ENCODE data around the gene ABCC12. TPM values are rescaled to one million over a fixed set of nuclear protein-coding genes. Genes with fewer than 3 reads are reported as not detected.

Gene ABCC12
- total and polyA plus RNA-seq, 2 of the 4 experiments (the other 2 are of a cell fraction) = under 0.01 TPM; not detected in 1

DNA sequence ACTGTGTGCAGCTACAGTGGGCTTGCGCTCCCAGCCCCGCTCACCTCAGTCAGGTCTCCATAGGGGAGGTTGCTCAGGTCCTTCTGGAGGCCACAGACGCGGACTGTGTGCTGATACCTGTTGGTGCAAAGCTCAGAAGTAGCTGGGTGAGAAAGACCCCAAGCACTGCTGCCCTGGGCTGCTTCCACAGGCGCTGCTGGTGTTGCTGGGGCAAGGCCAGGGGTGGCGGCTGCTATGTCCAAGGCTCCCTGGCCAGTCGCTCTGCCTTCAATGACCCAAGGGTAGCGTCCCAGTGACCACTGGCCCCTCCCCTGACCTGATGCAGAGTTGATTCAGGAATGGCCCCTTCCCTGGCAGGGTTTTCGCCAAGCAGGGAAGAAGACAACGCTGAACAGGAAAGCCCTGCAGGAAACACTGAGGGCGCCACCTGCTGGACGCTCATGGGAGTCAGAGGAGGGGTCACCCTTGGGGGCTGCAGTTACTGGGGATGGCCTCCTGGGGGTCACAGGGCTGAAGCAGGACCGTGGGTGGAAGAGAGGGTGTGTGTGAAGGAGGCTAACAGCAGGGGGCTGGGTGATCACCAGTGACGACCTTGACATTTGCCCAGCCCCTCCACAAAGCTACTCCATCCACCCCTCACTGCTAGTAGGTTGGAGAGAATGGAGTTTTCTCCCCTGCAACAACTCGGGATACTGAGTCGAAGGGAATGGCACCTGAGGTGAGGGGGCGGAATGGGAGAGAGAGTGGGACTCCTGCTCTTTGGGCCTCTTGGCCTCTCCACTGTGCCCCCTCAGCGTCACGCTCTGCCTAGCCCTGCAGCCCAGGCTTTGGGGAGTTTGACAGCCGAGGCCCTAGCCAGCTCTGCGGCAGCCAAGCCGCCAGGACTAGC is 38.3 kb downstream of the ABCC12 start (continued):
- TF ChIP-seq, protein P1, sequence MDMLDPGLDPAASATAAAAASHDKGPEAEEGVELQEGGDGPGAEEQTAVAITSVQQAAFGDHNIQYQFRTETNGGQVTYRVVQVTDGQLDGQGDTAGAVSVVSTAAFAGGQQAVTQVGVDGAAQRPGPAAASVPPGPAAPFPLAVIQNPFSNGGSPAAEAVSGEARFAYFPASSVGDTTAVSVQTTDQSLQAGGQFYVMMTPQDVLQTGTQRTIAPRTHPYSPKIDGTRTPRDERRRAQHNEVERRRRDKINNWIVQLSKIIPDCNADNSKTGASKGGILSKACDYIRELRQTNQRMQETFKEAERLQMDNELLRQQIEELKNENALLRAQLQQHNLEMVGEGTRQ (IDR thresholded peaks at IDR 0.05; ENCODE audit: low read depth, low read length) = no peak

DNA sequence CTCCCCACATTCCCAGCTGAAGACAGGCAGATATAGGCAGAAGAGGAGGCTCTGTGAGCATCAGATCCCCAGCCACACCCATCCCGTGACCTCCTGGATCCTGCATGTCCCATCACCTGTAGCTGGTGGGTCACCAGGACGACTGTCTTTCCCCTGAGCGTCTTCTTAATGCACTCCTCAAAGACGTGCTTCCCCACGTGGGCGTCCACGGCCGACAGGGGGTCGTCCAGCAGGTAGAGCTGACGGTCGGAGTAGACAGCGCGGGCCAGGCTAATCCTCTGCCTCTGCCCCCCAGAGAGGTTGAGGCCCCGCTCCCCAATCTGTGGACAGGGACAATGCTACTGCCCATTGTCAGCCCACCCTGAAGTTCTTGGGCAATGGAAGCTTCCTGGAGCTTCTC is 40.5 kb downstream of the ABCC12 start:
- Histone ChIP-seq H2BK5ac (ENCODE audit: low read depth, low read length, poor library complexity, severe bottlenecking) (no peak overlapping the region), H2BK120ac (ENCODE audit: low read depth, low read length) (no peak overlapping the region), H2AK5ac (ENCODE audit: low read depth, low read length) (no peak overlapping the region), H3K27me3 (ENCODE audit: control insufficient read depth, insufficient read depth, low read length) (peaks cover 7% of the 10 kb centered on the region), H3K4me1 (ENCODE audit: control insufficient read depth, insufficient read depth, low read length) (no peaks in the 10 kb centered on the region), H3K27ac (ENCODE audit: insufficient read depth, low read length) (no peak overlapping the region), H3K18ac (ENCODE audit: low read depth, low read length) (no peak overlapping the region), H2BK20ac (ENCODE audit: low read depth, low read length) (no peak overlapping the region), H3K9me3 (ENCODE audit: control insufficient read depth, insufficient read depth, low read length) (no peaks in the 10 kb centered on the region), H3K14ac (replicated peaks; ENCODE audit: low read depth, low read length) (no peak overlapping the region), H3K79me1 (ENCODE audit: low read depth in 1 of 2, low read length in 2 of 2) (no peaks in the 10 kb centered on the region), H3K23ac (ENCODE audit: low read depth, low read length) (no peak overlapping the region), H2AFZ (replicated peaks; ENCODE audit: low read length, poor library complexity) (no peak overlapping the region), H3K4ac (ENCODE audit: low read depth, low read length) (no peak overlapping the region), H4K91ac (ENCODE audit: insufficient read depth, low read depth, low read length) (no peak overlapping the region), H3K4me2 (ENCODE audit: low read depth, low read length) (no peak overlapping the region), H4K5ac (ENCODE audit: low read depth, low read length) (no peak overlapping the region), H4K8ac (ENCODE audit: low read depth in 2 of 2, low read length in 2 of 2) (no peak overlapping the region), H4K20me1 (ENCODE audit: insufficient read depth, low read length) (no peaks in the 10 kb centered on the region), H2AK9ac (replicated peaks; ENCODE audit: low read depth, low read length, poor library complexity) (no peak overlapping the region), H3K36me3 (ENCODE audit: control insufficient read depth, insufficient read depth, low read length) (no peaks in the 10 kb centered on the region), H3K9me1 (ENCODE audit: insufficient read depth, low read length) (peaks cover 10% of the 10 kb centered on the region; the same call in 1 of the 2 replicates), H3K4me3 (ENCODE audit: insufficient read depth, low read depth, low read length) (no peak overlapping the region), H3K9ac (ENCODE audit: low read depth, low read length) (no peak overlapping the region), H2BK15ac (ENCODE audit: low read depth, low read length) (no peak overlapping the region), H3K56ac (ENCODE audit: extremely low read depth, insufficient read depth, low read length) (no peak overlapping the region)
- dilution Hi-C loops (cut with HindIII; ENCODE audit: low sequenced_read_pairs, unreplicated experiment) (no loop called here), intact Hi-C loops (cut with micrococcal nuclease) (no loop called here), in situ Hi-C loops (cut with MboI; ENCODE audit: low sequenced_read_pairs) (no loop called here)
- BruUV-seq (replicated peaks) = no TSS peak
- DNase-seq (no peak), ATAC-seq (ENCODE audit: low read depth) (no peak)
- TF ChIP-seq RFX5 (IDR thresholded peaks at IDR 0.05; ENCODE audit: low read depth, low read length) = no peak
- TF ChIP-seq MAFK (IDR thresholded peaks at IDR 0.05; ENCODE audit: low read depth, low read length) = no peak
- no peak for TF ChIP-seq BHLHE40 (IDR thresholded peaks at IDR 0.05; ENCODE audit: low read depth, low read length)
- no peak for TF ChIP-seq CEBPB (IDR thresholded peaks at IDR 0.05; ENCODE audit: low read depth, low read length)
- no peak for TF ChIP-seq RCOR1 (IDR thresholded peaks at IDR 0.05; ENCODE audit: insufficient replicate concordance, low read length)
- TF ChIP-seq SMC3 (IDR thresholded peaks at IDR 0.05; ENCODE audit: low read depth, low read length) = no peak
- no peak for TF ChIP-seq RAD21 (IDR thresholded peaks at IDR 0.05; ENCODE audit: low read length)
- TF ChIP-seq MXI1 (IDR thresholded peaks at IDR 0.05; ENCODE audit: borderline replicate concordance, low read depth, low read length) = no peak
- ChIA-PET POLR2A (ENCODE audit: unreplicated experiment) (no interaction called here), CTCF (no interaction called here)
- 87% methylated on average over 13 of the region's 14 CpGs; no CpG with 5 or more reads in 1 of the 2 experiments for WGBS, 2 experiments (ENCODE audit: extremely low coverage in 2 of 2, insufficient read length in 1 of 2)
